Esophagus squamous epithelium (tissue), 4 donors: ENCODE data around the gene PITRM1.

Experiments used
- POLR2A ChIP-seq, 4 donors: fragments of 450-650 bp; IDR thresholded peaks; one replicate each; pipeline ENCODE4 v1.6.1; 2017; ENCODE audit warnings: antibody characterized with exemption in 4 of 4, mild to moderate bottlenecking in 4 of 4, moderate library complexity in 3 of 4
- TF ChIP-seq, protein P1 (sequence below), 6 experiments: fragments of 450-650 bp in 4 of 6; fragments of 200-600 bp in 2 of 6; sonication (generic) in 2 of 6; IDR thresholded peaks; one replicate each; pipeline ENCODE4 v1.5.1; 2016 to 2019; ENCODE audit warnings: antibody characterized with exemption in 6 of 6, mild to moderate bottlenecking in 4 of 6, moderate library complexity in 4 of 6

DNA sequence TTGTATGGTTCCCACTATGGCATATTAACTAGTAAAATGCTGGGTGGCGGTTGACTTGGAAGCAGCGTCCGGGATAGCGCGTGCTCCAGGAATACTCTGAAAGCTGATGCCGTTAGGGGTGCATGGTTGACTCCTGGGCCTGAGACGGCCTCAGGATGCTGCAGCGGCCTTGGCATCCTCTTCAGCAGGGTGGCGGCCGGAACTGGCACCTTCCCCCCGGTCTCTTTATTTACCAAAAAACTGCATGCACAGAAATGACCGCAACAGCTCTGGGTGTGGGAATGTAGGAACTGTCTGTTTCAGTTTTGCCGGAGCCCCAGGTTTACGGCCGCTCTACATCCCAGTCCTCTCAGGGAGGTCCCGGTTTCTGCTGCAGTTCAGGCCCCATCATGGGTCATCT is 76.4 kb downstream of the PITRM1 start:
- TF ChIP-seq, protein P1, sequence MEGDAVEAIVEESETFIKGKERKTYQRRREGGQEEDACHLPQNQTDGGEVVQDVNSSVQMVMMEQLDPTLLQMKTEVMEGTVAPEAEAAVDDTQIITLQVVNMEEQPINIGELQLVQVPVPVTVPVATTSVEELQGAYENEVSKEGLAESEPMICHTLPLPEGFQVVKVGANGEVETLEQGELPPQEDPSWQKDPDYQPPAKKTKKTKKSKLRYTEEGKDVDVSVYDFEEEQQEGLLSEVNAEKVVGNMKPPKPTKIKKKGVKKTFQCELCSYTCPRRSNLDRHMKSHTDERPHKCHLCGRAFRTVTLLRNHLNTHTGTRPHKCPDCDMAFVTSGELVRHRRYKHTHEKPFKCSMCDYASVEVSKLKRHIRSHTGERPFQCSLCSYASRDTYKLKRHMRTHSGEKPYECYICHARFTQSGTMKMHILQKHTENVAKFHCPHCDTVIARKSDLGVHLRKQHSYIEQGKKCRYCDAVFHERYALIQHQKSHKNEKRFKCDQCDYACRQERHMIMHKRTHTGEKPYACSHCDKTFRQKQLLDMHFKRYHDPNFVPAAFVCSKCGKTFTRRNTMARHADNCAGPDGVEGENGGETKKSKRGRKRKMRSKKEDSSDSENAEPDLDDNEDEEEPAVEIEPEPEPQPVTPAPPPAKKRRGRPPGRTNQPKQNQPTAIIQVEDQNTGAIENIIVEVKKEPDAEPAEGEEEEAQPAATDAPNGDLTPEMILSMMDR (IDR thresholded peaks at IDR 0.05), result no peak
- no peak for TF ChIP-seq POLR2A (IDR thresholded peaks at IDR 0.05)
